Choroid plexus epithelial cell (primary cell): Measurements from ENCODE around the gene CARNS1.

Experiments used
- DNase-seq: peaks from one replicate; pipeline ENCODE4 v3.0.0-alpha.2; 2010; ENCODE audit warnings: low read depth
- H3K4me3 ChIP-seq: 2 replicates; pipeline ENCODE4 v1.5.1; 2011; ENCODE audit warnings: low read depth, mild to moderate bottlenecking, control low read depth, low read length, moderate library complexity
- CTCF ChIP-seq: conservative IDR thresholded peaks from 2 replicates; pipeline ENCODE4 v1.5.1; 2011; ENCODE audit warnings: low read depth, mild to moderate bottlenecking, control low read depth, inconsistent platforms, low read length, moderate library complexity

Gene CARNS1

DNA sequence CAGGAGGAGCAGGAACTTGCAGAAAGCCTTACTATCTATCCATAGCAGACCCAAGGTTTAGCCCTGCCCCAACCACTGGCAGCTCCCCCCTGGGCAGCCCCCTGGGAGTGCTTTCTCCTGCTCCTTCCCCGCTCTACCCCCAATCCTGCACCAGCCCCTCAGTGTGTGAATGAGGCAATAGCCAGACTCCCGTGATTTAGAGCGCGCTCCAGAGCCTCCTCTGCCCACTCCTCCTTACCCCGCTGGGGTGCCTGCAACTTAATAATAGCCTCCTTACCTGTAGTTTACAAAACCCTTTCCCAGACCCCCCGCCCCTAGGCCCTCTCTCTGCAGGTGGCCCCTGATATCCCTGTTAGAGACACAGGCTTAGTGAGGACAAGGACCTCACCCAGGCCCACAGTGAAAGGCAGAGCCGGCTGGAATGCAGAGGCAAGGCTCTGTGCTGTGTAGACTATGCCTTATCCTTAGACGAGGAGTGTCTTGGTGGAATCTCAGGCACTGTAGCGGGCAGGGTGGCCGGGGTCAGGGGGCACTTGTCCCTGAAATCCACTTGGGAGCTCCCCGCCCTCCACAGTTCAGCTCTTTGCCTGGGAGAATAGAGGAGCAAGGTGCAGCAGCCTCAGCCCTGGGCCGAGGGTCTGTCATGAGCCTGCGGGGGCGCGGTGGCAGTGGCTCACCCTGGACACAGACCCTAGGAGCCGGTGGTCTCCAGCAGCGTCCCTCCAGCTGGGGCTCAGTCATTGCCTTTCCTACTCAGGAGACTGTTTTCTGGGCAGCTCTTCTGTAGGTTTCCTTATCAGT is 4.3 kb upstream of the CARNS1 start:
- no peak for DNase-seq
- no peak overlapping the region for H3K4me3 ChIP-seq
- TF ChIP-seq CTCF, result no peak

DNA sequence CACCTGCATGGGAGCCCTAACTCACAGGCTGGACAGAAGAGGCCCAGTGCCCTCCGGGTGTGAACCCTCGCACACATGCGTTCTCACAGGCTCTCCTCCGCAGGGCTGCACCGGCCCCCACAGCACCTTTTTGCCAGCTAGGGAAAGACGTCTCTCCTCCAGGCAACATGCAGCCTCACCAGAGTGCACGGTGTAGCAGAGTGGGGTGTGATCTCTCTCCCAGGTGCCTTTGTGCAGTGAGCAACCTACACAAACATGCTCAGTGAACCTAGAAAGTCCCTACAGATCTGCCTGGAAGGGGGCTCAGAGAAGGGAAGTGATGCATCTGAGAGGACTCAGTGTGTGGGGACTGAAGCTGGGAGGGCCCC is 3.7 kb upstream of the CARNS1 start:
- no peak overlapping the region for H3K4me3 ChIP-seq
- DNase-seq, result no peak
- TF ChIP-seq CTCF, result no peak

- no peak for TF ChIP-seq CTCF
- DNase-seq, result no peak
- H3K4me3 ChIP-seq, result no peak overlapping the region
These were observed 2.8 kb upstream of the CARNS1 start for GRCh38 chr11:67412495-67413179.

- no peak for TF ChIP-seq CTCF
- DNase-seq, result no peak
- H3K4me3 ChIP-seq, result no peak overlapping the region
These were observed 2.1 kb upstream of the CARNS1 start for GRCh38 chr11:67413266-67413849.

DNA sequence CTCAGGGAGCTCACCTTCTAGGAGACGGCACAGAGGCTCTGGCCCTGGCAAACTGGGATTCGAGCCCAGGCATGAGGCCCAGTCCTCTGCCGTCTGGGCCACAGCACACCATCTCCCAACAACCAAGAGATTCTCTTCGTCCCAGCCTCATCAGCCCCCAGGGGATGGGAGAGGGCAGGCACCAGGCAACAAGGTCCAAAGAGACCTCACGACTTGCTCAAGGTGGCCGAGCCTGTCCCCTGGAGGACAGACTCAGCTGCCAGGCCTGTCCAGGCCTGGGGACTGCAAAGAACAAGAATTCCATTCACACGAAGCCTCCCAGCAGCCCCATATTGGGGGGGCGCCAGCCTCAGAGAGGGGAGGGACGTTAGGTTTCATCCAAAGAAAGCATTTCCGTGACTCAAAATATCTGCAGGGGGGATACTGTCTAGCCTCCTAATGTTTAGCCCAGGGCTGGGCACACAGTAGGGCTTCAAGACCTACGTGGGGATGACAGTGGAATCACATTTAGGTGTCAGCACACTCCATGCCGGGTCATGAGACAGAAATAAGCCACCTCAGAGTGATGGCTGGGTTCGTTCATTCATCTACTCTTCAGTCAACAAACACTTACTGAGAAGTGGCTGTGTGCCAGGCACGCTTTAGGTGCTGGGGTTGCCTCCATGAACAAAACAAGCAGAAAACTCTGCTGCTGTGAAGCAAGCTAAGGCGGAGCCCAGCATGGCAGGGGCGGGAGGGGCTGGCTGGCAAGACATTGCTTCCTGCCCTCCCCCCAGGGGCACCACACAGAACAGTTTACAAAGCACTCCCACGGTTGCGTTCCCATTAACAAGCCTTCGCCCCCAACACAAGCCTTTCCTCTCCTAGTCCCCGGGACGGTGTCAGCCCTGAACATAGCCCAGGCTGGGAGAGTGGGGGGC is 1.2 kb downstream of the CARNS1 start:
- no peak for TF ChIP-seq CTCF
- no peak overlapping the region for H3K4me3 ChIP-seq

DNA sequence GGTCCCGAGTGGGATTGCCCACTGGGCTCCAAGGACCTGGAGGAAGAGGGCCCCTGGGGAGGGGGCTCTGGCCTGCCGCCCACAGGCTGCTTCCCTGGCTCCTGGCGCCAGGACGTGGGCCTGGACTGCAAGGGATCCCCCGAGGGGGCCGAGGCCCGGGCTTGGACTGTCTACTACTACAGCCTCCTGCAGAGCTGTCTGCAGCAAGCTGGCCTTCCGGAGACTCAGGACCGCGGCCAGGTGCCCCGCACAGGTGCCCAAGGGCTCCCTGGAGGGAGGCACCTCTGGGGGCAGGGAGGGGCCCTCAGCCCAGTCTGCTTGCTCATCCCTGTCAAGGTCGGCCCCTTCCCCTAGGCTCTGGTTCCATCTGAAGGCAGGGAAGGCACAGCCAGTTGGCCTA is 1.9 kb downstream of the CARNS1 start:
- TF ChIP-seq CTCF, result no peak
- H3K4me3 ChIP-seq, result no peak overlapping the region
- no peak for DNase-seq

More for the DNA sequence above, 1.2 kb downstream of the CARNS1 start:
- DNase-seq, result peak; percentile 53
